Activated CD4-positive, alpha-beta T cell treated with anti-CD3 and anti-CD28 coated beads, Interleukin-2, amount 50 U/mL, for 48 hours (primary cell): Measurements from ENCODE around the gene LYSET.
"Not testable (repeated sequence)": the region's sequence is repeated elsewhere in the genome, so short reads cannot be mapped to it uniquely, and the experiment has no call there.

Experiments
- DNase-seq, 2 experiments: peaks; one replicate each; pipeline ENCODE4 v3.0.0-alpha.2; 2020

LYSET gene, protein sequence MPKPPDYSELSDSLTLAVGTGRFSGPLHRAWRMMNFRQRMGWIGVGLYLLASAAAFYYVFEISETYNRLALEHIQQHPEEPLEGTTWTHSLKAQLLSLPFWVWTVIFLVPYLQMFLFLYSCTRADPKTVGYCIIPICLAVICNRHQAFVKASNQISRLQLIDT

DNA sequence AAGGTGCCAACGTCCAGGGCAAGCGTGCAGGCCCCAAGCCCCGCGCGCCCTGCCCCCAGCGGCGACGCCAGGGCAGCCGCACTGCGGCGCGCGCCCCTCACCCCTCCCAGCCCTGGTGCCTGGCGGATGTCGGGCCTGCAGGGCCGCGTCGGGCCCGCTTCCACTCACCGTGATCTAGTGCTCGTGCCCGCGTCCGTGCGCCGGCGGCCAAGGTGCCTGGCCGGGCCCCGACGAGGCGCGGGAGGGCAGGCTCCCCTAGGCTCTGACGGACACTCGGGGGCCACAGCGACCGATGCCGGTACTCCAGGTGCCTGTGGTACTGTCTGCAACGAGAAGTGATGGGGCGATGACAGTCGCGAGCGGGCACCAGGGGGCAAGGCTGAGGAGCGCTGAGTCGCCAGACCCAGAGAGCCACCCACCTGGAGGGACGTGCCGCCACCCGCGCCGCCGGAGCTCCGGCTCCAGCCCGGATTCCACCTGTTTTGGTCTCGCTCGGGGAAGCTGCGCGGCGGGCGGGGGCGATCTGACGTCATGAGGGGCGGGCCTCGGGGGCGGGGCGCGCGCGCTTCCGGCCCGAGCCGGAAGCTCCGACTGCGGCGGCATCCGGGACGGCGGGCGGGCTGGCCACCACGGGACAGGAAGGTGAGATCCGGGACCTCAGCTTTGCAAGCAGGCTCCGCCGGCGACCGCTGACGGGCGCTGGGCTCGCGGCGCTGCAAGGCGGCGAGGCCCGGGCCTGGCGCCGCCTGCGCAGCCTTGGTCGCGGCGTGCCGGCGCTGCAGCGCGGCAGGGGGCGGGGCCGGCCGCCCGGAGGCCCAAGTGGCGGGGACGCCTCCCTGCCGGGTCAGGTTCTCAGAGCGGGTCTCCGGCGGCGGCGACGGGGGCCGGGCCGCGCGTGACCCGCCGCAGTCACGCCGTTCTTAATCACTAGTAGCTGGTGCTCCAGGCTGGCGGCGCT, at the start of gene LYSET, which contains the start of gene MOAP1:
Gene LYSET (plus strand): TSS at position 927 of the 958 bp plus-strand sequence. CDS start 89 bp downstream, outside the sequence.
Gene MOAP1 (minus strand): TSS at position 507 of the 958 bp plus-strand sequence. CDS start 655 bp downstream, outside the sequence.
- peak; percentile 85 to 87 for DNase-seq

DNA sequence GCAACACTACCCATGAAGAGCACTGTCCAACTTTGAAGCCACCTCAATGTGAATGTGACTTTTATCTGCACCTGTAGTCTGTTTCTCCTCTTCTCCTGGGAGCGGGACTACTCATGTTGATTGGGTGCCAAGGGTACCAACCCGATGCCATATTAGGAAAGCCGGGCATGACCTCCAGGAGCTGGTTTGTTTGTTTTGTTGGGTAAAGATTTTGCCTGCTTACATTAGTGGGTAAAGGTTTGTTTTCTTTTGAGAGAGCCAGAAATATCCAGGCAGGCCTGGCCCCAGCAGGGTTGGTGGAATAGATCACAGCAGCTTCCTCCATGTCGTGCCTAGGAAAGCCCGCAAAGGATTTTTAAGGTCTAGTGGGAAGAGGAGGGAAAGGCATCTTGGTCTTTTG, 49.7 kb upstream of the LYSET start:
- no peak for DNase-seq

DNA sequence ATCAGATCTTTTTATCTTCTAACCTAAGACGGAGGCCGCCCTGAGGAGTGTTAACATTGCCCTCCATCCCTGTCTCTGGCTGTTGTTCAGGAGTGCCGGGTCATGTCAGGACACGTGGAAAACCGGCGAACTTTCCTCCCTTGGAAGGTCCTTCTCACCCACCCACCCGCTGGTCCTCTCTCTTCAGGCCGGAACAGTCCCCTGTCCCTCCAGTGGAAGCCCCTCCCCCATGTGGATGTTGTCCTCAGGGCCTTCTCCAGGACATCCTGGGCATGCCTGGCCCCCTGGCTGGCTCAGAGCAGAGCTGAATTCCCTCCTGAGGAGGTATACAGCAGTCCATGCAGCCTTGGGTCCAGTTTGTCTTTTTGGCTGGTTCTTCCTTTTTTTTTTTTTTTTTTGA, 49.1 kb upstream of the LYSET start:
- DNase-seq = no peak

DNA sequence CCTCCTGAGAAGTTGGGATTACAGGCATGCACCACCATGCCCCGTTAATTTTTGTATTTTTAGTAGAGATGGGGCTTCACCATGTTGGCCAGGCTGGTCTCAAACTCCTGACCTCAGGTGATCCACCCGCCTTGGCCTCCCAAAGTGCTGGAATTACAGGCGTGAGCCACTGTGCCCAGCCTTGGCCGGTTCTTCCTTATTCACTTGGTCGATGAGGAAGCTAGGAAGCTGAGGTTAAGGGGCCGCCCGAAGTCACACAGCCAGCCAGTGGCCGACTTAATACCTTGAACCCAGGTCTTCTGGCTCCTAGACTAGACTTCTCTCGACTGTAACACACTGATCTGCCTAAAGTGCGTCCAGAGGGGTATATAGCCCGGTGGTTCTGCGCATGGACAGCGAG, 48.6 kb upstream of the LYSET start:
- DNase-seq = not testable (repeated sequence)

DNA sequence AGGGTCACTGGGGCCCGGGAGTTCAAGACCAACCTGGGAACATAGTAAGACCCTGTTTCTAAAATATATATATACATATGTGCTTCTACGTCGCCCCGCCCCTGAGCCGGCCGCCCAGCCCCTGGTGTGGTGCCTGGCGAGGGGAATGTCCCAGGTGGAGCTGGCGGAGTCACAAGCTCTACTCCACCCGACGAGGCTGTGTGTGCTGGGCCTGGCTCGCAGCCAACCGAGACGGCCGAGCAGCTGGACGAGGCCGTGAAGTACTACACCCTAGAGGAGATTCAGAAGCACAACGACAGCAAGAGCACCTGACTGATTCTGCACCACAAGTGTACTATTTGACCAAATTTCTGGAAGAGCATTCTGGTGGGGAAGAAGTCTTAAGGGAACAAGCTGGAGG, 47.3 kb upstream of the LYSET start:
- DNase-seq = no peak

DNA sequence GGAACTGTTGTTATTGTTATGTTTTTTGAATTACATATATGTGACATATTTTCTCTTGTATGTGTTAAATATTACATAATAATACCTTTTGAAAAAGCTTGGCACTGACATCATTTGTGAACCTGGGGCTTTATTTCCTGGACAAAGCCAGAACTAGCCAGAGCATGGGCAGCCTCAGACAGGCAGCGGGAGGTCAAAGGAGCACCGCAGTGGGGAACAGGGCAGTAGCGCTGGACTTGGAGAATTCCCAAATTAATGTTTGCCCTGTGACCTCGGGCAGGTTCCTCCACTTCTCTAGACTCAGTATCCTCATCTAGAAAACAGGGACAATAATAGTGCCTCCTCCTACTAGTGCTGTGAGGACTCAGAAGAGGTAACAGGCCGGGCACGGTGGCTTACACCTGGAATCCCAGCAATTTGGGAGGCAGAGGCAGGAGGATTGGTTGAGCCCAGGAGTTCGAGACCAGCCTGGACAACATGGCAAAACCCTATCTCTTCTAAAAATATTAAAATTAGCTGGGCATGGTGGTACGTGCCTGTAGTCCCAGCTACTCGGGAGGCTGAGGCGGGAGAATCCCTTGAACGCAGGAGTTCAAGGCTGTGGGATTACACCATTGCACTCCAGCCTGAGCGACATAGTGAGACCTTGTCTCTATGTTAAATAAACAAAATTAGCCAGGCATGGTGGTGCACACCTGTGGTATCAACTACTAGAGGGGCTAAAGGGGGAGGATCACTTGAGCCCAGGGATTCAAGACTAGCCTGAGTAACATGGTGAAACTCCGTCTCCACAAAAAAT, 42.1 kb upstream of the LYSET start:
- no peak for DNase-seq

DNA sequence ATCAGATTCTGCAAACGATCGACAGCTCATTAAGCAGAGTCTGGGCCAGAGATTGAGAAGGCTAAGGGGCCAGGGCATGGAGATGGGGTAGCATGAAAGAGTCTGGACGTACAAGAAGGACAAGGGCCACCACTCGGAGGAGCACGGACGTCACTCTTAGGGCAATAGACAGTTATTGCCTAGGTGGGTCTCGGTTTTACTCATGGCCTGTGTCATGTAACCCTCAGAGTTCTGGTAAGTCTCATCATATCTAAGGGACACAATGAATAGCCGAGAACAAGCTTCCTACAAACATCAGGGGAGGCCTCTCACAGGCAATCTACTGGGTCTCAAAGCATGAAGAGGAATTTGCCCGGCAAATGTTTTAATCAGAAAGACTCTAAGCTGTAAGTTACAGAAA, 39.0 kb upstream of the LYSET start:
- peak in 1 of 2 experiments; percentile 19 for DNase-seq

DNA sequence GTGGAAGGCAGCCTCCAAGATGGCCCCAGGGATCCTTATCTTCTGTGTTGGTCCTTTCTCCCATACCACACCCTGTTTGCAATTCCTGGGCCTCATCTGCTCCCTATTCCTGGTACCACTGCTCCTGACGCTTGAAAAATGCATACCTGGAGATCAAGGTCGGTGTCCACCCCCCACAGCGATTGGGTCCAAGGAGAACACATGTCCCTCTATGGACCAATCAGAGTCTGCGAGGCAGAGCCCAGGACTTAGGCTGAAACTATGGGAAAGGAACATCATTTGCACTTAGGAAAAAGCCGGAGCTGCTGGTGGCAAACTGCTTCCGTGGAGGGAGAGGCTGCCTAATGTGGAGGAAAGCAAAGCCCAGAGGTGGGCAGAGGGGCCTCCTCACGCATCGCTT, 36.1 kb upstream of the LYSET start:
- DNase-seq = no peak

DNA sequence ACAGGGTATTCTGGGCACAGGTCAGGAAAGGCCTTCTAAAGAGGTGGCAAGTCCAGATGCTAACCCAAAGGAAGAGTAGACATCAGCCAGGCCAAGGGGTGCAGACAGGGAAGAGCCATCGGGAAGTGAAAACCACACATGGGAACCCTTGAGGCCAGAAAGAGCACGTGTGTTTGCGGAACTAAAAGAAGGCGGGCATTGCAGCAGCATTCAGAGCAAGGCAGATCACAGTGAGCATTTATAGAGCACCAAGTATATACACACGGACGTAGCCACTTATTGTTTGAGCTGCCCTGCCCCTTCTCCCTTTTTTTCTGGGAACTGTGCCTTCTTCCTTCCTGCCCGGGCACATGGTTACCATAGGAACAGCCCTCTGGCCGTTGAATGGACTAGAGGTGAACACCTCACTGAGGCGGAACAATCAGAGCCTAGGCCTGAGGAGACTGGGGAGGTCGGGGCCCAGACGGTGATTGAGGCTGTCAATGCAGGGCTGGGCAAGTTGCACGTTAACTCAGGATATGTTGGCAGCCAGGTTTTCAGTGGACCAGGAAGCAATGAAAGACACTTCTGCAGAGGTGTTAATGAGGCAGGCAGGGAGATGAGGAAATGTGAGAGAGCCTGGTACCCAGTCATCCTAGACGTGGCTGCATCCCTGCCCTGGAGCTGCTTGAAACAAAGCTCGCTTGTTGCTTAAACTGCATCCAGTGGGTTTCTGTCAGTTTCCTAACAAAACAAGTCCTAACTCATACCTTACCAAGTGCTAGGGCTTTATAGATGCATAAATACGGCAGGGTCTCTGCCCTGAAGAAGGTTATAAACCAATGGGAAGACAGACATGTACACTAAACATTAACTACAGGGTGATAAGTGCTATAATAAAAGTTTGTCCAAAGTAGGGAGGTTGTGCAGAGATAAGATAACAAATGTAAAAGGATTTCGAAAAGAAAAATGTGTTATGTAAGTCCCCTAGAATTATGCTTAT, 34.6 kb upstream of the LYSET start:
- DNase-seq = no peak

DNA sequence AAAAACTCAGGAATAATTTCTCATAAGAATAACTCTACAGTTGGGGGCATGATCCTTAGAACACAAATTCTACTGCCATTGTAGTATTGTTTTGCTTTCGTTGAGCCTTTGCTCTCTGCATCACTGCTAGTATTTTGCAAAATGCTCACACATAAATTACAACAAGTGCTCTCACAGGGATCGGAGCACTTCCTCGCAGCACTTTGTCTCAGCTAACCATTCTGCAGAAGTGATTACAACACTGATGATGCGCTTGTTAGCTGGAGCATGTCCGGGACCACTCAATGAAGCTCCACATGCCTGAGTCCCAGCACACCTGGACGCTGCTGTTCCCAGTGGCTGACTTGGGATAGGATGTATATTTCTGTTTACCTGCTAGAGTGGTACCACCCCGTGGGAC, 32.0 kb upstream of the LYSET start:
- DNase-seq = no peak

DNA sequence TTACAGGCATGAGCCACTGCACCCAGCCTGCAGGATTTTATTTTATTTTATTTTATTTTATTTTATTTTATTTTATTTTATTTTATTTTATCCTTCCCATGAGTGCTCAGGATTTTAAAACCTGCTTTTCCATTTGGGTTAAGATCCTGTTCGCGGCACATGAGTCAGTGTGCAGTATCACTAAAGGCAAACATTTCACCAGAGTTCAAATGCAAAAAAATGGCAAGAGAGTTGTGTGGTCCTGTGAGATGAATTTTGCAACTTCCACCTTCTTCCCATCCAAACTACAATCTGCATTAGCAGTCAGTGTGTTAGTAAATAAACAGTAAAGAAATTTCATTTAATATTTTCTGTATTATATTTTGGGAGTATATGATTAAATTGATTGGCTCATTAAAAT, 29.4 kb upstream of the LYSET start:
- no peak for DNase-seq

DNA sequence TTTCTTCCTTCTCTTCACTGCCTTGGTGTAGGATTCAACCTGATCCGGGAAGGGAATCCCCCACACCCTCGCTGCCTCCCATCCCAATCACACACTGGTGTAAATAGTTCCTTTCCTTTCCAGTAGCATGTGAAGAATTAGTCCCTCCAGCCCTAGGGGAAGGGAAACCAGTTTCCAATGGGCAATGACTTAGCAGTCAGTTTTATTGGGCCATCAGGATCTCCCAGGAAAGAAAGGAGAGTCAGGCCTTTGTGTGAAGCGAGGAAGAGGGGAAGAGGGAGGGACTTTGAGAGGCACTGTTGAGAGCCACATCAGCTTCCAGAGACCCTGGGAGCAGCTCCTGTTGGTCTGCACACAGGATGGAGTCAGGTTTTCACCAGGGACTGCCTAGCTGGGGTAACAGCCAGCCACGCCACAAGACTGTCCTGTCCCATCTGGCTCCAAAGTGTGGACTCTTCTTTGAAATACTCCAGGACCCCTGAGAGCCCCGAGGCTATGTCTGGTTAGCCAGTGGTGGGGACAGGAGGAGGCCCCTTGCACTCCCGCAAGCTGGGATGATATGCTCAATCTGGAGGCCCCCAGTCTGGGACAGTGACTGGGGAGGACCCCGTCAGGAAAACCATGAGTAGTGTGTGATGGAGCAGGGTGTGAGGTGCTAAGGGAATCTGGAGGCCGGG, 28.3 kb upstream of the LYSET start:
- no peak for DNase-seq

DNA sequence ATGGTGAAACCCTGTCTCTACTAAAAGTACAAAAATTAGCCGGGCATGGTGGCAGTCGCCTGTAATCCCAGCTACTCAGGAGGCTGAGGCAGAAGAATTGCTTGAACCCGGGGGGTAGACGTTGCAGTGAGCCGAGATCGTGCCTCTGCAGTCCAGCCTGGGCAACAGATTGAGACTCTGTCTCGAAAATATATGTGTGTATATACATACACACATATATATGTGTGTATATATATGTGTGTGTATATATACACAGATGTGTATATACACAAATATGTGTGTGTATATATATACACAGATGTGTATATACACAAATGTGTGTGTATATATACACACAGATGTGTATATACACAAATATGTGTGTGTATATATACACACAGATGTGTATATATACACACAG, 26.8 kb upstream of the LYSET start:
- not testable (repeated sequence) for DNase-seq

DNA sequence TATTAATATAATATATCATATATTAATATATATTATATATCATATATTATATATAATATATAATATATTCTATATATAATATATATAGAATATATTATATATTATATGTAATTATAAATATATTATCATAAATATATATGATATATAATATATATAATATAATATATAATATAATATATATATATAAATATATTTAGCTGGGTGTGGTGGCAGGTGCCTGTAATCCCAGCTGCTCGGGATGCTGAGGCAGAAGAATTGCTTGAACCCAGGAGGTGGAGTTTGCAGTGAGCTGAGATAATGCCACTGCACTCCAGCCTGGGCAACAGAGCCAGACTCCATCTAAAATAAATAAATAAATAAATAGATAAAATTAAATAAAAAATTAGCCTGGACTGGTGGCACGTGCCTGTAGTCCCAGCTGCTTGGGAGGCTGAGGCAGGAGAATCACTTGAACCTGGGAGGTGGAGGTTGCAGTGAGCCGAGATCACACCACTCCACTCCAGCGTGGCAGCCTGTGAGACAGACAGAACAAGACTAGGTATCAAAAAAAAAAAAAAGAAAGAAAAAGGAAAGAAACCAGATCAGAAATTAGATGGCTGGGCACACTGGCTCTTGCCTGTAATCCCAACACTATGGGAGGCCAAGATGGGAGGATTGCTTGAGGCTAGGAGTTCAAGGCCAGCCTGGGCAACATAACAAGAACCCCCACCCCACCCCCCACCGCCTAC, 25.3 kb upstream of the LYSET start:
- not testable (repeated sequence) for DNase-seq

DNA sequence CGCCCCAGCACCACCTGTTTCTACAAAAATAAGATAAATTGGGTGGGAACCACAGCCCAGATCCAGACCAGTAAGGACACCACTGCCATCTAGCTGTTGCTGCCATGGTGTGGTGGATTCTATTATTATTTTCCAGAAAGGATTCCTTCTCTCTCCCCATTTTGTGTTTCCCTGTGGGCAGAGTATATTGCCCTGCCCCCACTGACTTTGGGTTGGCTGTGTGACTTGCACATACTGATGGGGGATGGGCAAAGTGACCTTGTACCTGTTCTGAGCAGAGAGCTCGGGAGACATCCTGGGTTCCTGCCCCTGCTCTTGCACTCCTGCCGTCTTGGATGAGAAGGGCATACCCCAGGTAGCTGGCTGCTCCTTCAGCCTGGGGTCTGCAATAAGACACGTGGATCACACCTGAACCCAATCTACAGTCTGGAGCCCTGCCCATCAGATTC, 24.7 kb upstream of the LYSET start:
- no peak for DNase-seq

DNA sequence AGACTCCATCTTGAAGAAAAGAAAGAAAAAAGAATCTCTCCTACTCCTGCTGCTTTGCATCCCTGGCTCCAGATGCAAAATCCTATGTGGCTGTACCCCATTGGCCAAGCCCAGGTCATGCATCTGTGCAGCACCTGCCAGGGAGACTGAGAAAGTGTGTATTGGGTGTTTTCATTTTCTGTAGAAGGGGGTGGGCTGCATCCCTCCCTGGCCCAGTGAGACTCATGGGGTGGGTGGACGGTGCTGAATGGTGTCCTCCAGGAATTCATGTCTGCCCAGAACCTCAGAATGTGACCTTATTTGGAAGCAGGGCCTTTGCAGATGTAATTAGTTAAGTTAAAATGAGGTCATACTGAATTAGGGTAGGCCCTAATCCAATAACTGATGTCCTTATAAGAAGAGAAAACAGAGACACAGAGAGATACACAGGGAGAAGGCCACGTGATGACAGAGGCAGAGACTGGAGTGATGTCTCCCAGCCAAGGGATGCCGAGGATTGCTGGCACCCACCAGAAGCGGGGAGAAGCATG, 23.6 kb upstream of the LYSET start:
- no peak for DNase-seq

DNA sequence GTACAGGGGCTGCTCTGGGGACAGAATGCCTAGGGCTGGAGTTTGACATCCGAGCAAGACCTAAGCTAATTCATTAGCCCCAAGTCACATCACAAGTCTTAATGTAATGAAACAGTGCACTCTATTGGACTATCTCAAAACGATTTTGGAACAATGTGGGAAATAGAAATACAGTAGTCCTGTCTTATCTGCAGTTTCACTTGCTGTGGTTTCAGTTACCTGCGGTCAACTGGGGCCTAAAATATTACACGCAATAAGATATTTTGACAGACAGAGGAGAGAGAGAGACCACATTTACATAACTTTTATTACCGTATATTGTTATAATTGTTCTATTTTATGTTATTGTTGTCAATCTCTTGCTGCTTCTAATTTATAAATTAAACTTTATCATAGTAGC, 21.6 kb upstream of the LYSET start:
- DNase-seq = no peak

DNA sequence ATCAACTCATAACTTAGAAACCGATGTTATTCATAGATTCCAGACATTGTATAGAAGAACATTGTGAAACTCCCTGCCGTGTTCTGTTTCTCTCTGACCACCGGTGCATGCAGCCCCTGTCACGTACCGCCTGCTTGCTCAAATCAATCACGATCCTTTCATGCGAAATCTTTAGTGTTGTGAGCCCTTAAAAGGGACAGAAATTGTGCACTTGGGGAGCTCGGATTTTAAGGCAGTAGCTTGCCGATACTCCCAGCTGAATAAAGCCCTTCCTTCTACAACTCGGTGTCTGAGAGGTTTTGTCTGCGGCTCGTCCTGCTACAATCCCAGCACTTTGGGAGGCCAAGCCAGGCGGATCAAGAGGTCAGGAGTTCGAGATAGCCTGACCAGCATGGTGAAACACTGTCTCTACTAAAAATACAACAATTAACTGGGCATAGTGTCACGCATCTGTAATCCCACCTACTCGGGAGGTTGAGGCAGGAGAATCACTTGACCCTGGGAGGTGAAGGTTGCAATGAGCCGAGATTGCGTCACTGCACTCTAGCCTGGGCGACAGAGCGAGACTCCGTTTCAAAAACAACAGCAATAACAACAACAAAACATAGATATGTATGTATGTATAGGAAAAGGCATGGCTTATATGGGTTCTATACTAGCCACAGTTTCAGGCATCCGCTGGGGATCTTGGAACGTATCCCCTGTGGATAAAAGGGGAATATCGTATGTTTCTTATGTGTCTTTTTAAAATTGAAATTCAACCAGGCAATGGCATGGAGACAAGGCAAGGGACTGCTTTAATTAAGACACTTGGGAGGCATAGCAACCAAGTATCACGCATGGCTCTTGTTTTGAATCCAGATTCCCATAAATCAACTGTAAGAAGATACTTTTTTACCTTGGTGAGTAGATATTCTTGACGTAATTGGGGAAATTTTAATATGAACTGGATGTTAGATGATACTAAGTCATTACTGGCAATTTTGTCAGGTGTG, 19.5 kb upstream of the LYSET start:
- not testable (repeated sequence) for DNase-seq

DNA sequence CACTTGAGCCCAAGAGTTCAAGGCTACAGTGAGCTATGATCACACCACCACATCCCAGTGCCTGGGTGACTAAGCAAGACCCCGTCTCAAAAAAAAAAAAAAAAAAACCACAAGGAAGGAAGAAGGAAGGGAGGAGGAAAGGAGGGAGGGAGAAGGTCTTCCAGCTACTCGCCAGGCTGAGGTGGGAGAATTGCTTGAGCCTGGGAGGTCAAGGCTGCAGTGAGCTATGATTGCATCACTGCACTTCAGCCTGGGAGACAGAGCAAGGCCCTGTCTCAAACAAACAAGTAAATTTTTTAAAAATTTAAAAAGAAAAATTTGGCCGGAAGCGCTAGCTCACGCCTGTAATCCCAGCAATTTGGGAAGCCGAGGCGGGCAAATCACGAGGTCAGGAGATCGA, 16.5 kb upstream of the LYSET start:
- DNase-seq = not testable (repeated sequence)
